ENCODE results near the gene GPR52.

DNA sequence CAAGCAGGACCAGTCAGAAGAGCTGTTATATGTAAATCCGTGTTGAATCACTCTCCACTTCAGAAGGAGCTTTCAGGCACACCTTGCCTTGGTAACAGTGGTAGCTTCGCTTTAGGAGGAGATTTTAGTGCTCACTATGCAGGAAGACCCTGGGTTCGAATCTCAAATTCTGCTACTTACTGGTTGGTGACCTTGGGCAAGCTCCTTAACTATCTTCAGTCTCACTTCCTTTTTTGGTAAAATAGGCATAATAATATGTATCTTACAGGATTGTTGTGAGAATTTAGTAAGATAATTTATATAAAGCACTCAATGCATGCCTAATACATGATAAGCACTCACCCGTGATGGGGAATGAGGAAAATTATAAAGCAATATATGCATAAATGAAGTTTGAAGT lies 46.7 kb upstream of the GPR52 start:
- TF ChIP-seq CTCF (IDR thresholded peaks at IDR 0.05) (no peak), POLR2A (IDR thresholded peaks at IDR 0.05) (no peak)
